OCI-LY3 (cell line): ENCODE data around the gene F8A2.
"Not testable (repeated sequence)": the region's sequence is repeated elsewhere in the genome, so short reads cannot be mapped to it uniquely, and the experiment has no call there.

Experiments
- EZH2phosphoT487 ChIP-seq: fragments of 200-600 bp; shearing (Covaris generic); IDR thresholded peaks from 2 replicates; pipeline ENCODE4 v1.6.1; 2018; ENCODE audit warnings: antibody characterized with exemption, mixed run types, low read depth
- TF ChIP-seq, protein P1 (sequence below): fragments of 200-600, 300-600 bp; sonication (generic); IDR thresholded peaks from 2 replicates; pipeline ENCODE4 v1.5.1; 2014; ENCODE audit warnings: antibody characterized with exemption, low read length, low read depth

DNA sequence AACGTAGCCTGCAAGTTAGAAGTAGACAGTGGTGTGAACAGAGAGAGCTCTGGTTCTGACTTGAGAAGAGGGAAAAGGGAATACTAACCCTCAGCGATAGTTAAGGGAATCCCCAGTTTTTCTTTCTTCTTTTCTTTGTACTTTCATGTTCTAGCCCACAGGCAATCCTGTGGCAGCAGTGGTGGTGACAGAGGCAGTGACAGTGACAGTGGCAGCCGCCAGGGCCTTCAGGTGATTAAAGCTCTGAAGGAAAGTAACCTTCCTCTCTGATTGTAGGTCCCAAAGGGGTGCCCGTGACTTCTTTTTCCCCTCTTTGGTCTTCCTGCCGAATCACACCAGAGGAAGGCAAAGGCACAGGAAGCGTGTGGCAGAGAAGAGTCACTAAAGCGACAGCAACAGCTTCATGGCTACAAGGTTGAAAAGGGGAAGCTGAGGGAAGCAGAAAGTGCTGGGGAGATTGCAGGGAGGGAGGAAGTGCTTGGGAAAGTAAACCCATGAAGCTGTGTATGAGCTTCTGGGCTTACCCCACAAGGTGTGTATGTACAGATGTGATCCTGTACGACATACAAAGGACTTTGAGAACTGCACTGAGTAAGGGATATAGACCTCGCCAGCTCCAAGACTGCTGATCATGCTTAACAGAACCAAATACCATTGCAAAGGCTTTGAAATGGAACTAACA lies 8.0 kb upstream of the F8A2 start:
- TF ChIP-seq, protein P1, sequence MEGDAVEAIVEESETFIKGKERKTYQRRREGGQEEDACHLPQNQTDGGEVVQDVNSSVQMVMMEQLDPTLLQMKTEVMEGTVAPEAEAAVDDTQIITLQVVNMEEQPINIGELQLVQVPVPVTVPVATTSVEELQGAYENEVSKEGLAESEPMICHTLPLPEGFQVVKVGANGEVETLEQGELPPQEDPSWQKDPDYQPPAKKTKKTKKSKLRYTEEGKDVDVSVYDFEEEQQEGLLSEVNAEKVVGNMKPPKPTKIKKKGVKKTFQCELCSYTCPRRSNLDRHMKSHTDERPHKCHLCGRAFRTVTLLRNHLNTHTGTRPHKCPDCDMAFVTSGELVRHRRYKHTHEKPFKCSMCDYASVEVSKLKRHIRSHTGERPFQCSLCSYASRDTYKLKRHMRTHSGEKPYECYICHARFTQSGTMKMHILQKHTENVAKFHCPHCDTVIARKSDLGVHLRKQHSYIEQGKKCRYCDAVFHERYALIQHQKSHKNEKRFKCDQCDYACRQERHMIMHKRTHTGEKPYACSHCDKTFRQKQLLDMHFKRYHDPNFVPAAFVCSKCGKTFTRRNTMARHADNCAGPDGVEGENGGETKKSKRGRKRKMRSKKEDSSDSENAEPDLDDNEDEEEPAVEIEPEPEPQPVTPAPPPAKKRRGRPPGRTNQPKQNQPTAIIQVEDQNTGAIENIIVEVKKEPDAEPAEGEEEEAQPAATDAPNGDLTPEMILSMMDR: not testable (repeated sequence)
- not testable (repeated sequence) for TF ChIP-seq EZH2phosphoT487
